Prostate gland (tissue), 2 donors: ENCODE measurements around the gene EHD3. TPM values are rescaled to one million over a fixed set of nuclear protein-coding genes. Genes with fewer than 3 reads are reported as not detected.

Source experiments
- DNase-seq: peaks from one replicate; pipeline ENCODE4 v3.0.0-alpha.2; 2019; ENCODE audit warnings: low spot score
- H3K27ac ChIP-seq, 2 donors: fragments of 200-600 bp; sonication (generic); 2 replicates each; pipeline ENCODE4 v1.5.1; 2017 to 2019
- H3K27me3 ChIP-seq: fragments of 200-600 bp; sonication (generic); replicated peaks from 2 replicates; pipeline ENCODE4 v1.5.1; 2019; ENCODE audit not compliant: insufficient read depth
- H3K36me3 ChIP-seq, 2 donors: fragments of 200-600 bp; sonication (generic); 1 replicate in 1 of 2; 2 replicates in 1 of 2; pipeline versions ENCODE4 v1.5.1 to v1.8.1; 2017 to 2019
- H3K4me1 ChIP-seq: fragments of 200-600 bp; sonication (generic); replicated peaks from 2 replicates; pipeline ENCODE4 v1.5.1; 2019
- H3K4me3 ChIP-seq, 2 donors: fragments of 200-600 bp; sonication (generic); 2 replicates each; pipeline ENCODE4 v1.5.1; 2017 to 2019
- H3K9me3 ChIP-seq: fragments of 200-600 bp; sonication (generic); 2 replicates; pipeline ENCODE4 v1.5.1; 2017
- CTCF ChIP-seq, 4 experiments: fragments of 200-600 bp in 2 of 4; fragments of 450-650 bp in 2 of 4; sonication (generic) in 2 of 4; IDR thresholded peaks; 1 replicate in 3 of 4; 2 replicates in 1 of 4; pipeline ENCODE4 v1.5.1; 2016 to 2019; ENCODE audit warnings: antibody characterized with exemption in 4 of 4, mild to moderate bottlenecking in 2 of 4, moderate library complexity in 2 of 4
- POLR2A ChIP-seq: fragments of 450-650 bp; IDR thresholded peaks from one replicate; pipeline ENCODE4 v1.6.1; 2016; ENCODE audit warnings: antibody characterized with exemption, mild to moderate bottlenecking
- POLR2AphosphoS5 ChIP-seq: sonication (generic); formaldehyde crosslinking; IDR thresholded peaks from one replicate; pipeline ENCODE4 v1.6.1; 2017; ENCODE audit warnings: antibody characterized with exemption
- WGBS: methylation state at CpG from one replicate; pipeline ENCODE4 v1.1.5; 2018; 5-methylcytosine and 5-hydroxymethylcytosine counted together
- intact Hi-C: fragments of 100-400 bp; cut with DNase I; formaldehyde crosslinking; loops from one replicate; pipeline ENCODE4 v1.14.2; 2022
- small RNA-seq, 2 donors: library from RNA; depleted of rRNA; stranded (forward); fragments of <200 nt; gene quantifications; one replicate each; pipeline ENCODE3, GENCODE V24; 2016
- total RNA-seq, 2 donors: library from RNA; depleted of rRNA; stranded (reverse); fragments of >200 nt; gene quantifications; one replicate each; pipeline ENCODE4 v1.1.0, GENCODE V29; 2016

Gene EHD3
- total RNA-seq, 2 donors from 2014 or later = 7.2 to 7.9 TPM

- Histone ChIP-seq H3K4me3 (no peak overlapping the region), H3K27ac (no peak overlapping the region), H3K36me3 (no peaks in the 10 kb centered on the region), H3K4me1 (peaks cover 2% of the 10 kb centered on the region), H3K9me3 (no peaks in the 10 kb centered on the region), H3K27me3 (no peaks in the 10 kb centered on the region)
- intact Hi-C loops = loop anchor here (5.0 kb wide), 1 partner anchor 81 kb away; no protein-coding TSS in a partner anchor
- TF ChIP-seq POLR2AphosphoS5 = no peak
- no peak for TF ChIP-seq POLR2A
- TF ChIP-seq CTCF (IDR thresholded peaks at IDR 0.05) = no peak
- no peak for DNase-seq
- WGBS = 72% methylated on average over 11 of the region's 11 CpGs
These were observed 84.7 kb downstream of the EHD3 start for GRCh38 chr2:31318361-31319336.

Small RNAs within 50 kb of the gene (small RNA-seq; reads per million reads assigned to genes)
- 0 reads per million in 2 donors for gene RNA5SP90

Other genes with a start within 250 kb of the EHD3 start
- gene GALNT14, start 95.7 kb upstream of the EHD3 start, total RNA-seq = 10 to 100 TPM in 1 of 2 donors, under 1 TPM in 1; 0.59 to 15.5 TPM
- under 1 TPM; 0.27 to 0.80 TPM for gene CAPN14, start 16.6 kb upstream of the EHD3 start, total RNA-seq
- gene XDH, start 180.6 kb downstream of the EHD3 start, total RNA-seq = 1 to 10 TPM; 1.2 to 2.5 TPM